Fibroblast of lung (primary cell): ENCODE results near the gene TRAM2.

Experiments used
- EZH2 ChIP-seq: IDR thresholded peaks from 2 replicates; pipeline ENCODE4 v1.5.1; 2012; ENCODE audit warnings: low read length, control low read depth, mild to moderate bottlenecking; ENCODE audit errors: missing control alignments
- TF ChIP-seq, protein P1 (sequence below), 2 donors: IDR thresholded peaks in 1 of 2; conservative IDR thresholded peaks in 1 of 2; 1 replicate in 1 of 2; 2 replicates in 1 of 2; pipeline ENCODE4 v1.5.1; 2011 to 2012; ENCODE audit warnings: low read length in 2 of 2, control low read depth in 1 of 2, inconsistent platforms in 1 of 2, low read depth in 1 of 2, mild to moderate bottlenecking in 1 of 2

DNA sequence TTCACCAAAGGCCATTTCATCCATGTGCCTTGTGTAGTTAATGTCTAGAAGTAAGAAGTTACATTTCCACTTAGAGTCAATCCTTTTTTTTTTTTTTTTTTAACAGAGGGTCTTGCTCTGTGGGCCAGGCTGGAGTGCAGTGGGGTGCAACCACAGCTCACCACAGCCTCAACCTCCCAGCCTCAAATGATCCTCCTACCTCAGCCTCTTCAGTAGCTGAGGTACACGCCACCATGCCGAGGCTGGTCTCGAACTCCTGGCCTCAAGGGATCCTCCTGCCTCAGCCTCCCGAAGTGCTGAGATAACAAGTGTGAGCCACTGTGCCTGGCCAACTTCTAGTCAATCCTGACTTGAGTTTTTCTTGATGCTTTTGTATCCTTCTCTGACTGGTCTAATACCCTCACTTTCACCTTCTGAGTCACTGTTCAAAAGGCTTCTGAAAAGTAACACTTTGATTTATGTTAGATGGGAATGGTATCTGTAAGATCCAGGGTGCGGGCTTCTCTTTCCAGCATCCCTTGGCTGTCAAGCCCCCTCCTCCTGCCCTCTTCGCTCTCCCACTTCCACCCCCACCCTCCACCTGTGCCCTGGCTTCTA lies 22.1 kb downstream of the TRAM2 start:
- TF ChIP-seq, protein P1, sequence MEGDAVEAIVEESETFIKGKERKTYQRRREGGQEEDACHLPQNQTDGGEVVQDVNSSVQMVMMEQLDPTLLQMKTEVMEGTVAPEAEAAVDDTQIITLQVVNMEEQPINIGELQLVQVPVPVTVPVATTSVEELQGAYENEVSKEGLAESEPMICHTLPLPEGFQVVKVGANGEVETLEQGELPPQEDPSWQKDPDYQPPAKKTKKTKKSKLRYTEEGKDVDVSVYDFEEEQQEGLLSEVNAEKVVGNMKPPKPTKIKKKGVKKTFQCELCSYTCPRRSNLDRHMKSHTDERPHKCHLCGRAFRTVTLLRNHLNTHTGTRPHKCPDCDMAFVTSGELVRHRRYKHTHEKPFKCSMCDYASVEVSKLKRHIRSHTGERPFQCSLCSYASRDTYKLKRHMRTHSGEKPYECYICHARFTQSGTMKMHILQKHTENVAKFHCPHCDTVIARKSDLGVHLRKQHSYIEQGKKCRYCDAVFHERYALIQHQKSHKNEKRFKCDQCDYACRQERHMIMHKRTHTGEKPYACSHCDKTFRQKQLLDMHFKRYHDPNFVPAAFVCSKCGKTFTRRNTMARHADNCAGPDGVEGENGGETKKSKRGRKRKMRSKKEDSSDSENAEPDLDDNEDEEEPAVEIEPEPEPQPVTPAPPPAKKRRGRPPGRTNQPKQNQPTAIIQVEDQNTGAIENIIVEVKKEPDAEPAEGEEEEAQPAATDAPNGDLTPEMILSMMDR (conservative IDR thresholded peaks at IDR 0.05 in 1 of 2, IDR thresholded peaks at IDR 0.05 in 1 of 2; ENCODE audit: low read depth in 1 of 2, low read length in 2 of 2) = no peak
- no peak for TF ChIP-seq EZH2
